Testis (tissue), 3 donors: ENCODE results near the gene ESR2. TPM values are rescaled to one million over a fixed set of nuclear protein-coding genes. Genes with fewer than 3 reads are reported as not detected.

Experiments
- DNase-seq: peaks from one replicate; pipeline ENCODE4 v3.0.0-alpha.2; 2019
- H3K27ac ChIP-seq, 2 donors: fragments of 200-600 bp; sonication (generic); one replicate each; pipeline ENCODE4 v1.5.1; 2019
- H3K27me3 ChIP-seq: fragments of 200-600 bp; sonication (generic); one replicate; pipeline ENCODE4 v1.5.1; 2019
- H3K36me3 ChIP-seq: fragments of 200-600 bp; sonication (generic); one replicate; pipeline ENCODE4 v1.5.1; 2017; ENCODE audit warnings: low read depth; ENCODE audit errors: missing control alignments
- H3K4me1 ChIP-seq: fragments of 200-600 bp; sonication (generic); one replicate; pipeline ENCODE4 v1.5.1; 2019
- H3K4me3 ChIP-seq, 2 donors: fragments of 200-600 bp; sonication (generic); one replicate each; pipeline ENCODE4 v1.5.1; 2017 to 2019
- H3K9me3 ChIP-seq: fragments of 200-600 bp; sonication (generic); one replicate; pipeline ENCODE4 v1.5.1; 2017
- CTCF ChIP-seq, 3 experiments: fragments of 450-650 bp in 2 of 3; fragments of 200-600 bp in 1 of 3; sonication (generic) in 1 of 3; IDR thresholded peaks; one replicate each; pipeline ENCODE4 v1.5.1; 2016 to 2019; ENCODE audit warnings: antibody characterized with exemption in 3 of 3, mild to moderate bottlenecking in 2 of 3, moderate library complexity in 1 of 3
- POLR2A ChIP-seq: fragments of 450-650 bp; IDR thresholded peaks from one replicate; pipeline ENCODE4 v1.6.1; 2017; ENCODE audit warnings: antibody characterized with exemption, mild to moderate bottlenecking, moderate library complexity
- WGBS, 2 donors: methylation state at CpG; one replicate each; pipeline ENCODE4 v1.1.5; 2018; 5-methylcytosine and 5-hydroxymethylcytosine counted together
- intact Hi-C: fragments of 100-400 bp; cut with DNase I; formaldehyde crosslinking; loops from one replicate; pipeline ENCODE4 v1.15.1; 2023; ENCODE audit warnings: low total_unique reads
- polyA plus RNA-seq: library from polyadenylated mRNA; stranded (reverse); fragments of 350-450 nt; fragmentation: Illumina TruSeq; extraction: RNeasy Lipid Tissue Mini Kit (QIAGEN cat#74804); gene quantifications from one replicate; pipeline ENCODE4 v1.2.3, GENCODE V29; 2014; ENCODE audit warnings: low read depth, low replicate concordance; ENCODE audit not compliant: insufficient read depth
- total RNA-seq, 2 donors: library from RNA; depleted of rRNA; stranded (reverse); fragments of >200 nt; gene quantifications; one replicate each; pipeline ENCODE4 v1.2.3, GENCODE V29; 2016

Gene ESR2
- total and polyA plus RNA-seq, 3 donors from 2014 or later, result 17.2 to 33.3 (median 19.8) TPM

DNA sequence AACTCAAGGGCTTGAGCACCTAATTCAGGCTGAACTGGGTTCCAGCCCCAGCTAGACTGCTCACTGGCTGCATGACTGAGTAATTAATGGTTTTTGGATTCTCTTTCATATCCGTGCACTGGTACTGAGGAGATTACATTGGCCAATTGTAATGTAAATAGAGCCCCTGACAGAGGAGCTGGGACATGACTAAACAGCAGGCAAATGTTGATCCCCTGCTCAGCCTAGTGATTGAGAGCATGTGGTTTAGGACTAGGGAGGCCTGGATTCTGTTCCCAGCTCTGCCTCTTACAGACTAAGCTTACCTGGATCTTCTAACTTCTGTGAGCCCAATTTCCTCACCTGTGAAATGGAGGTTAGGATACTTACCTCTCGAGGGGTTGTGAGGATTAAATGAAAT is 204.3 kb downstream of the ESR2 start:
- no peak for DNase-seq
- Histone ChIP-seq H3K36me3 (no peaks in the 10 kb centered on the region), H3K27me3 (no peaks in the 10 kb centered on the region), H3K4me3 (no peak overlapping the region), H3K27ac (no peak overlapping the region), H3K9me3 (no peaks in the 10 kb centered on the region), H3K4me1 (no peaks in the 10 kb centered on the region)
- 89 to 91% methylated on average over 2 of the region's 2 CpGs for WGBS, 2 donors
- TF ChIP-seq POLR2A, result no peak
- TF ChIP-seq CTCF (IDR thresholded peaks at IDR 0.05), result no peak
- intact Hi-C loops, result no loop called here

DNA sequence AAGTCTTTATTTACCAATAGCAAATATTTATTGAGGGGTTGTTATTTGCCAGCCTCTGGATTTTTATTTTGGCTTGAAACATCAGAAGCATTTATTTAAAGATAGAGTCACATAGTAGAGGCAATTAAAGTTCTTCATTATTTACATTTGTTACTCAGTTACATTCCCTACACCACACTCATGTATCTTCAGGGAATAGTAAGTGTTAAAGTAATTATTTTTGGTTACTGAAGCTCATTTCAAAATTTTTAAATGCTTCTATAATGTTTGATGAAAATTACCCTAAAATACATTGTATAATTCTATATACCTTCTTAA is 205.6 kb downstream of the ESR2 start:
- TF ChIP-seq POLR2A, result no peak
- TF ChIP-seq CTCF (IDR thresholded peaks at IDR 0.05), result no peak
- H3K4me1 ChIP-seq, result peaks cover 6% of the 10 kb centered on the region
- no peak overlapping the region for H3K4me3 ChIP-seq
- intact Hi-C loops, result no loop called here
- H3K27me3 ChIP-seq, result no peaks in the 10 kb centered on the region
- H3K9me3 ChIP-seq, result no peaks in the 10 kb centered on the region
- DNase-seq, result no peak
- no peak overlapping the region for H3K27ac ChIP-seq
- H3K36me3 ChIP-seq, result no peaks in the 10 kb centered on the region

DNA sequence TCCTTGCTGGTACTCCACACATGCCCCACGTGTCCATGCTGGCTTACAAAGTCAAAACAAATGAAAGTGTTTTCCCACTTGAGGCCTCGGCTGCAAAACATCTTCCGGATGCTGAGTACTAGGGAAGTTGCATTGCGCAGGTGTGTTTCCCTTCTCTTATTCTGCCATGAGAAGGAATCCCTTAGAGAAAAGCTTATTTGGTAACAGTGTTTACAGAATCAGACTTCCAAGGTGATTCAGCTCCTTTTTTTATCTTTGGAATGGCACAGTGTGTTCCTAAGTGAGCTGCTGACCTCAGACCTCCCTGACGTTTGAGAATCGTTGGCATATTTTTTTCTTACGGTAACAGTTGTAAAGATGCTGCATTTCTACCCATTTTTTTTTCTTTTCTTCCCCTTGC is 211.3 kb downstream of the ESR2 start:
- intact Hi-C loops, result no loop called here
- WGBS, 2 donors, result 29 to 43% methylated on average over 7 of the region's 7 CpGs
- Histone ChIP-seq H3K27ac (peak overlapping the region; percentile 69 to 88), H3K4me3 (no peak overlapping the region), H3K27me3 (no peaks in the 10 kb centered on the region), H3K4me1 (peaks cover 14% of the 10 kb centered on the region), H3K36me3 (no peaks in the 10 kb centered on the region), H3K9me3 (no peaks in the 10 kb centered on the region)
- TF ChIP-seq CTCF (IDR thresholded peaks at IDR 0.05) (no peak), POLR2A (no peak)
- DNase-seq, result peak; percentile 73

GRCh38 chr14:64081174-64081746 is 212.9 kb downstream of the ESR2 start:
- 90 to 95% methylated on average over 3 of the region's 3 CpGs for WGBS, 2 donors
- no peaks in the 10 kb centered on the region for H3K36me3 ChIP-seq
- intact Hi-C loops, result no loop called here

More at GRCh38 chr14:64081174-64081746, 212.9 kb downstream of the ESR2 start:
- Histone ChIP-seq H3K27me3 (no peaks in the 10 kb centered on the region), H3K4me3 (no peak overlapping the region), H3K9me3 (no peaks in the 10 kb centered on the region), H3K27ac (peak overlapping the region; percentile 69 to 88), H3K4me1 (peaks cover 20% of the 10 kb centered on the region)
- TF ChIP-seq POLR2A (no peak), CTCF (IDR thresholded peaks at IDR 0.05) (no peak)
- no peak for DNase-seq
